Breast epithelium (tissue), 3 donors: ENCODE data around the gene IFNA7.
"Not testable (repeated sequence)": the region's sequence is repeated elsewhere in the genome, so short reads cannot be mapped to it uniquely, and the experiment has no call there.

ENCODE experiments used
- POLR2A ChIP-seq: fragments of 450-650 bp; IDR thresholded peaks from one replicate; pipeline ENCODE4 v1.6.1; 2016; ENCODE audit warnings: antibody characterized with exemption, mild to moderate bottlenecking, moderate library complexity
- POLR2AphosphoS5 ChIP-seq, 3 donors: sonication (generic); formaldehyde crosslinking; IDR thresholded peaks; one replicate each; pipeline ENCODE4 v1.6.1; 2017; ENCODE audit warnings: antibody characterized with exemption in 3 of 3
- TF ChIP-seq, protein P1 (sequence below), 3 donors: fragments of 450-650 bp; IDR thresholded peaks; one replicate each; pipeline ENCODE4 v1.5.1; 2016 to 2017; ENCODE audit warnings: antibody characterized with exemption in 3 of 3, mild to moderate bottlenecking in 3 of 3, moderate library complexity in 3 of 3

DNA sequence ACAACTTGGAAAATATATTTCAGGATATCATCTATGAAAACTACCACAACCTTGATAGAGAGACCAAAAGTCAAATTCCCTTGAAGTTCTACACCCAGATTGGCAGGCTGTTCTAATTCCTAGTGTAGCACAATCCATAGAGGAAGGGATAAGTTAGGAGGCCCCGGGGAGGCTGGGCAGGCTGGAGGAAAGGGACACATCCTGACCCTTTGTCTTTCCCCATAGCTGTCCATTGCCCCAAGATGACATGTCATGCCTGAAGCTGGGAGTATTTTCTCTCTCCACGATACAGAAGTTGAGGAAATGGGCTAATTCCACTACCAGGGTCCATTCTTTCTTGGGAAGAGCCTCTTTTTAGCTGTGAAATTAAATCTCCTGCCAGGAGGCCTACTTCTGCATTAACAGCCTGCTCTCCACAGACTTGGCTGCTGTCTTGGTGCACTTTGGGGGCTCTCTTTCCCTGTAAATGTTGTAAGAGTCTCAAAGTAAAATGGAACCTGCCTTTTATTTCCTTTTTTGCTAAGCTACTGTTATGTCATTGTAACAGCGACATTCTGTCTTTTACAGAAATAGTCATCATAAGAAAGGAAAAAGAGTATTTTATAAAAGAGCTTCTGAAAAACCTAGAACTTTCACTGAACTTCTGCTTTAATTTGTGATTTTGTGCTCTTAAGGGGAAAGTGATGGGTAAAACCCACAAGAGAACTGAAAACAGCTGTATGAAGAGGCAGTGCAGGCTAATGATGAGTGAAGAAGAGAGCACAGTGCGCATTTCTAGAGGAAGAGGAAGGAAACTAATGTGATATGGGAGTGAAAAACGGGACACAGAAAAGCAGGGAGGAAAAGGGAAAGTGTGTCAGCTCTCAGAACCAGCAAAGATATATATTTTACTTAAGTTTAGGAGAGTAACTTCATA lies 11.7 kb upstream of the IFNA7 start:
- TF ChIP-seq POLR2A; POLR2AphosphoS5 (IDR thresholded peaks at IDR 0.05): not testable (repeated sequence)
- TF ChIP-seq, protein P1, sequence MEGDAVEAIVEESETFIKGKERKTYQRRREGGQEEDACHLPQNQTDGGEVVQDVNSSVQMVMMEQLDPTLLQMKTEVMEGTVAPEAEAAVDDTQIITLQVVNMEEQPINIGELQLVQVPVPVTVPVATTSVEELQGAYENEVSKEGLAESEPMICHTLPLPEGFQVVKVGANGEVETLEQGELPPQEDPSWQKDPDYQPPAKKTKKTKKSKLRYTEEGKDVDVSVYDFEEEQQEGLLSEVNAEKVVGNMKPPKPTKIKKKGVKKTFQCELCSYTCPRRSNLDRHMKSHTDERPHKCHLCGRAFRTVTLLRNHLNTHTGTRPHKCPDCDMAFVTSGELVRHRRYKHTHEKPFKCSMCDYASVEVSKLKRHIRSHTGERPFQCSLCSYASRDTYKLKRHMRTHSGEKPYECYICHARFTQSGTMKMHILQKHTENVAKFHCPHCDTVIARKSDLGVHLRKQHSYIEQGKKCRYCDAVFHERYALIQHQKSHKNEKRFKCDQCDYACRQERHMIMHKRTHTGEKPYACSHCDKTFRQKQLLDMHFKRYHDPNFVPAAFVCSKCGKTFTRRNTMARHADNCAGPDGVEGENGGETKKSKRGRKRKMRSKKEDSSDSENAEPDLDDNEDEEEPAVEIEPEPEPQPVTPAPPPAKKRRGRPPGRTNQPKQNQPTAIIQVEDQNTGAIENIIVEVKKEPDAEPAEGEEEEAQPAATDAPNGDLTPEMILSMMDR (IDR thresholded peaks at IDR 0.05) = not testable (repeated sequence)
